GM23338 (cell line): ENCODE data around the gene CTRB1. TPM values are rescaled to one million over a fixed set of nuclear protein-coding genes. Genes with fewer than 3 reads are reported as not detected.

Experiments used
- ATAC-seq: fragments of 200-7000 bp; cut with Tn5 transposase; 3 replicates; pipeline ENCODE4 v1.9.1; 2020
- DNase-seq: peaks from one replicate; pipeline ENCODE4 v3.0.0-alpha.2; 2015; ENCODE audit warnings: low spot score
- H2AFZ ChIP-seq: fragments of 200-600 bp; sonication (generic); 2 replicates; pipeline ENCODE4 v1.8.0; 2016; ENCODE audit warnings: antibody characterized with exemption, mild to moderate bottlenecking, moderate library complexity
- H3F3A ChIP-seq: fragments of 200-600 bp; sonication (generic); replicated peaks from 2 replicates; pipeline ENCODE4 v1.8.0; 2017; ENCODE audit warnings: antibody characterized with exemption, mixed run types, low read depth
- H3K27ac ChIP-seq: fragments of 200-600 bp; sonication (generic); 2 replicates; pipeline ENCODE4 v1.6.1; 2016; ENCODE audit warnings: low read depth
- H3K27me3 ChIP-seq: fragments of 200-600 bp; sonication (generic); 2 replicates; pipeline ENCODE4 v1.8.0; 2016; ENCODE audit warnings: mild to moderate bottlenecking, mixed run types, moderate library complexity; ENCODE audit not compliant: insufficient read depth
- H3K36me3 ChIP-seq: fragments of 200-600 bp; sonication (generic); 2 replicates; pipeline ENCODE4 v1.8.0; 2016; ENCODE audit warnings: mild to moderate bottlenecking; ENCODE audit not compliant: insufficient read depth
- H3K4me1 ChIP-seq: fragments of 200-600 bp; sonication (generic); 2 replicates; pipeline ENCODE4 v1.8.0; 2016; ENCODE audit warnings: mild to moderate bottlenecking, moderate library complexity; ENCODE audit not compliant: insufficient read depth
- H3K4me2 ChIP-seq: fragments of 200-600 bp; sonication (generic); 2 replicates; pipeline ENCODE4 v1.7.1; 2017; ENCODE audit warnings: mixed run types
- H3K4me3 ChIP-seq: fragments of 200-600 bp; sonication (generic); 2 replicates; pipeline ENCODE4 v1.6.1; 2016; ENCODE audit warnings: mixed run types
- H3K79me2 ChIP-seq: fragments of 200-600 bp; sonication (generic); replicated peaks from 2 replicates; pipeline ENCODE4 v1.8.0; 2017; ENCODE audit warnings: mild to moderate bottlenecking; ENCODE audit not compliant: insufficient read depth
- H3K9me2 ChIP-seq: fragments of 200-600 bp; sonication (generic); 2 replicates; pipeline ENCODE4 v1.8.0; 2017; ENCODE audit not compliant: insufficient read depth
- H4K20me1 ChIP-seq: fragments of 200-600 bp; sonication (generic); replicated peaks from 2 replicates; pipeline ENCODE4 v1.8.0; 2017; ENCODE audit warnings: mild to moderate bottlenecking; ENCODE audit not compliant: insufficient read depth
- H3K27ac Mint-ChIP-seq: 2 replicates; pipeline ENCODE4 v1.8.0; 2020; ENCODE audit warnings: inconsistent platforms, mild to moderate bottlenecking, moderate library complexity, mixed read lengths
- H3K27me3 Mint-ChIP-seq: 3 replicates; pipeline ENCODE4 v1.8.0; 2022; ENCODE audit warnings: low read depth, mild to moderate bottlenecking, moderate library complexity, mixed read lengths, inconsistent platforms; ENCODE audit not compliant: insufficient read depth, poor library complexity
- H3K36me3 Mint-ChIP-seq: 3 replicates; pipeline ENCODE4 v1.8.0; 2021; ENCODE audit warnings: low read depth, mild to moderate bottlenecking, inconsistent platforms, moderate library complexity, mixed read lengths
- H3K4me1 Mint-ChIP-seq: 3 replicates; pipeline ENCODE4 v1.8.0; 2020; ENCODE audit warnings: mild to moderate bottlenecking, inconsistent platforms, mixed read lengths
- H3K4me3 Mint-ChIP-seq: 3 replicates; pipeline ENCODE4 v1.8.0; 2021; ENCODE audit warnings: moderate library complexity, mild to moderate bottlenecking, inconsistent platforms, mixed read lengths
- H3K9me3 Mint-ChIP-seq: 3 replicates; pipeline ENCODE4 v1.8.0; 2020; ENCODE audit warnings: moderate library complexity, mild to moderate bottlenecking, inconsistent platforms, mixed read lengths
- EZH2 ChIP-seq: fragments of 200-600 bp; sonication (generic); IDR thresholded peaks from one replicate; pipeline ENCODE4 v1.8.0; 2017; ENCODE audit warnings: antibody characterized with exemption, mild to moderate bottlenecking, low read depth; ENCODE audit not compliant: unreplicated experiment
- NANOG ChIP-seq: IDR thresholded peaks from 2 replicates; pipeline ENCODE4 v1.6.1; 2016; ENCODE audit warnings: antibody characterized with exemption, borderline replicate concordance
- POLR2AphosphoS5 ChIP-seq: IDR thresholded peaks from 2 replicates; pipeline ENCODE4 v1.6.1; 2016; ENCODE audit warnings: antibody characterized with exemption, low read depth
- STAT1 ChIP-seq: IDR thresholded peaks from one replicate; pipeline ENCODE4 v1.6.1; 2016; ENCODE audit warnings: antibody characterized with exemption; ENCODE audit not compliant: unreplicated experiment
- ZNF114 ChIP-seq: fragments of 250-450 bp; sonication (Bioruptor Pico); IDR thresholded peaks from 2 replicates; pipeline ENCODE4 v1.5.0; 2020; ENCODE audit warnings: mild to moderate bottlenecking, moderate library complexity
- polyA plus RNA-seq: library from polyadenylated mRNA; unstranded; fragments of >200 nt; fragmentation: Nextera tagmentation; extraction: Ambion mirVana; gene quantifications from 2 replicates; pipeline ENCODE4 v1.2.1, GENCODE V29; 2016
- total RNA-seq: library from RNA; depleted of rRNA; stranded (reverse); fragments of >200 nt; shearing (Covaris generic); gene quantifications from 2 replicates; pipeline ENCODE4 v1.2.3, GENCODE V29; 2014
- TF ChIP-seq, protein P1 (sequence below), 2 experiments: fragments of 200-600 bp in 1 of 2; sonication (generic) in 1 of 2; conservative IDR thresholded peaks; 2 replicates each; pipeline versions ENCODE4 v1.5.1 to v1.6.1; 2016 to 2017; ENCODE audit warnings: antibody characterized with exemption in 2 of 2, low read depth in 2 of 2, mild to moderate bottlenecking in 2 of 2, moderate library complexity in 1 of 2

The CTRB1 gene
- total and polyA plus RNA-seq, 2 experiments from 2014 or later: not detected

DNA sequence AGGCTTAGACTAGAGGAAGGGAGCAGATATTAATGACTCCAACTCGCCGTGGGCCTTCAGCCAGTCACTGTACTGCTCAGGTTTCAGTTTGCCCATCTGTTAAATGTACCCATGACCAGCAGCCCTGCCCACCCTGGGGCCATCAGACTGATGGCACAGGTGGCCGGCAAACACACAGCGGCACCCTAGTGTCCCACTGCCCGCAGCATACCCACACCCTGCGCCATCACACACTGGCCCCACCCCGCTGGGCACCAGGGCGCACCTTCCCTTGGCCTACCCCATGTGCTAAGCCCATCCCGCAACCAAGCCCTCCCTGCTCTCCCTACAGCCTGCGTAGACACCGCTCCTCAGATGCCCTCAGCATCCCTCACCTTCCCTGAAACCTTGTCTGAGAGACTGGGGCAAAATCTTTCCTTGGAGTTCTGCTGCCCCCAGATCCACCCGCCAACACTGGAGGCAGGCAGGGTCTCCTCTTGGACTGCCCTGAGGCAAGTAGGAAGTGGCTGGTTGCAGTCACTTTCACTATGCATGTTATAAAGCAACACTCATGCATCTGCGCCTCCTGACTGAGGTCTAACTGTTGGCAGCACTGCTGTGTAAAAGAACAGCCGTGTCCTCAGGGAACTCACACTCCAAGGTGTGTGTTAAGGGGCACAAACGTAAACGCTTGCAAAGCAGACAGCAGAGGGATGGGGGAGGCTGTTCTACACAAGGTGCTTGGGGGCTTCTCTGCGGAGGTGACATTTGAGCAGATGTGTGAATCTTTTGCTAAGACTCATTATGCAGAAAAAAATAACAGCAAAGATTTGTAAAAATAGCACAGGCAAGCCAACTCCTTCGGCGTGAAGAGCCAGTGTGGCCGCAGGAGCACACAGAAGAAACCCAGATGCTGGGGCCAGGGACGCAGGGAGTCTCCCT lies 39.4 kb downstream of the CTRB1 start:
- H3K9me3 Mint-ChIP-seq: no peaks in the 10 kb centered on the region
- H3K4me1 Mint-ChIP-seq: peaks cover 81% of the 10 kb centered on the region
- ATAC-seq: no peak
- peaks cover 89% of the 10 kb centered on the region for H3K79me2 ChIP-seq
- DNase-seq: no peak
- H3K36me3 ChIP-seq: no peaks in the 10 kb centered on the region
- peaks cover 73% of the 10 kb centered on the region for H3K4me1 ChIP-seq
- H2AFZ ChIP-seq: no peak overlapping the region
- H3K27ac Mint-ChIP-seq: peak overlapping the region; percentile 64
- peak overlapping the region; percentile 100; the same call in 1 of the 2 replicates for H3K27ac ChIP-seq
- H3K27me3 ChIP-seq: no peaks in the 10 kb centered on the region
- H3K4me3 ChIP-seq: no peak overlapping the region; the same call in 1 of the 2 replicates
- H3K36me3 Mint-ChIP-seq: peaks cover 4% of the 10 kb centered on the region; the same call in 1 of the 3 replicates
- H4K20me1 ChIP-seq: peaks cover 32% of the 10 kb centered on the region
- H3K9me2 ChIP-seq: no peaks in the 10 kb centered on the region
- TF ChIP-seq ZNF114 (CRISPR knock-in tag) (no peak), EZH2 (no peak), STAT1 (no peak)
- peaks cover 20% of the 10 kb centered on the region for H3F3A ChIP-seq
- peak overlapping the region; percentile 45; the same call in 1 of the 2 replicates for H3K4me2 ChIP-seq
- no peak overlapping the region; the same call in 2 of the 3 replicates for H3K4me3 Mint-ChIP-seq
- peaks cover 13% of the 10 kb centered on the region for H3K27me3 Mint-ChIP-seq

DNA sequence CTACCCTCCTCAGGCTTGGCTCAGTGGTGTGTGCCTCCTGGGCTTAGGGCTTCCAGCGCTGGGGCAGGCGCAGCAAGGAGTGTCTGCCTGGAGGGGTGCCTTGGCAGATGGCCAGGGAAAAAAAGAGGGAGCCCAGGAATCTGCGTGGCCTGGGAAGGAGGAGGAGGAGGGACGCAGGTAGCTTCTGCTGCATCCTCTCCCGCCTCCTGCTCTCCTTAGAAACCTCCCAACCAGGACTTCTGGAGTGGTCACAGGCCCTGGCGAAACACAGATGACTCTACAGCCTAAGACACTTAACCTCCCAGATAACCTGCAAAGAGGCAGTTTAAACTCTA lies 40.0 kb downstream of the CTRB1 start:
- Histone ChIP-seq H3F3A (peaks cover 19% of the 10 kb centered on the region), H3K27ac (peak overlapping the region; percentile 72; the same call in 1 of the 2 replicates), H3K79me2 (peaks cover 96% of the 10 kb centered on the region), H4K20me1 (peaks cover 39% of the 10 kb centered on the region), H3K36me3 (no peaks in the 10 kb centered on the region), H2AFZ (no peak overlapping the region), H3K4me2 (0 out of 2 replicates have a peak overlapping the region, but pooled peaks have one; percentile 45), H3K4me3 (no peak overlapping the region; the same call in 1 of the 2 replicates), H3K9me2 (no peaks in the 10 kb centered on the region), H3K4me1 (peaks cover 71% of the 10 kb centered on the region), H3K27me3 (no peaks in the 10 kb centered on the region)
- peaks cover 15% of the 10 kb centered on the region for H3K27me3 Mint-ChIP-seq
- TF ChIP-seq, protein P1, sequence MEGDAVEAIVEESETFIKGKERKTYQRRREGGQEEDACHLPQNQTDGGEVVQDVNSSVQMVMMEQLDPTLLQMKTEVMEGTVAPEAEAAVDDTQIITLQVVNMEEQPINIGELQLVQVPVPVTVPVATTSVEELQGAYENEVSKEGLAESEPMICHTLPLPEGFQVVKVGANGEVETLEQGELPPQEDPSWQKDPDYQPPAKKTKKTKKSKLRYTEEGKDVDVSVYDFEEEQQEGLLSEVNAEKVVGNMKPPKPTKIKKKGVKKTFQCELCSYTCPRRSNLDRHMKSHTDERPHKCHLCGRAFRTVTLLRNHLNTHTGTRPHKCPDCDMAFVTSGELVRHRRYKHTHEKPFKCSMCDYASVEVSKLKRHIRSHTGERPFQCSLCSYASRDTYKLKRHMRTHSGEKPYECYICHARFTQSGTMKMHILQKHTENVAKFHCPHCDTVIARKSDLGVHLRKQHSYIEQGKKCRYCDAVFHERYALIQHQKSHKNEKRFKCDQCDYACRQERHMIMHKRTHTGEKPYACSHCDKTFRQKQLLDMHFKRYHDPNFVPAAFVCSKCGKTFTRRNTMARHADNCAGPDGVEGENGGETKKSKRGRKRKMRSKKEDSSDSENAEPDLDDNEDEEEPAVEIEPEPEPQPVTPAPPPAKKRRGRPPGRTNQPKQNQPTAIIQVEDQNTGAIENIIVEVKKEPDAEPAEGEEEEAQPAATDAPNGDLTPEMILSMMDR (conservative IDR thresholded peaks at IDR 0.05; ENCODE audit: low read depth in 2 of 2): no peak
- TF ChIP-seq STAT1 (no peak), NANOG (no peak), EZH2 (no peak), POLR2AphosphoS5 (no peak)
- no peak overlapping the region for H3K4me3 Mint-ChIP-seq
- H3K4me1 Mint-ChIP-seq: peaks cover 79% of the 10 kb centered on the region
- no peak overlapping the region; the same call in 1 of the 2 replicates for H3K27ac Mint-ChIP-seq
- no peaks in the 10 kb centered on the region for H3K9me3 Mint-ChIP-seq
- ATAC-seq (peak; percentile 2; the same call in 1 of the 3 replicates), DNase-seq (no peak)
- peaks cover 7% of the 10 kb centered on the region; the same call in 2 of the 3 replicates for H3K36me3 Mint-ChIP-seq
